Esophagus muscularis mucosa (tissue), 4 donors: ENCODE measurements around the gene CCDC148. TPM values are rescaled to one million over a fixed set of nuclear protein-coding genes. Genes with fewer than 3 reads are reported as not detected.
"Not testable (repeated sequence)": the region's sequence is repeated elsewhere in the genome, so short reads cannot be mapped to it uniquely, and the experiment has no call there.

Experiments used
- DNase-seq: peaks from one replicate; pipeline ENCODE4 v3.0.0-alpha.2; 2017; ENCODE audit errors: extremely low spot score
- H3K27ac ChIP-seq, 4 donors: fragments of 200-600 bp; sonication (generic); replicated peaks in 1 of 4; 1 replicate in 3 of 4; 2 replicates in 1 of 4; pipeline ENCODE4 v1.5.1; 2016 to 2019; ENCODE audit warnings: mild to moderate bottlenecking in 1 of 4
- H3K27me3 ChIP-seq, 4 donors: fragments of 200-600 bp; sonication (generic); one replicate each; pipeline versions ENCODE4 v1.5.1 to v1.6.0; 2016 to 2019
- H3K36me3 ChIP-seq, 4 donors: fragments of 200-600 bp; sonication (generic); one replicate each; pipeline ENCODE4 v1.5.1; 2016 to 2019
- H3K4me1 ChIP-seq, 4 donors: fragments of 200-600 bp; sonication (generic); one replicate each; pipeline ENCODE4 v1.5.1; 2016 to 2019
- H3K4me3 ChIP-seq, 4 donors: fragments of 200-600 bp; sonication (generic); 1 replicate in 2 of 4; 2 replicates in 2 of 4; pipeline ENCODE4 v1.5.1; 2016 to 2019; ENCODE audit warnings: mild to moderate bottlenecking in 4 of 4, moderate library complexity in 1 of 4
- H3K9me3 ChIP-seq, 4 donors: fragments of 200-600 bp; sonication (generic); 1 replicate in 3 of 4; 2 replicates in 1 of 4; pipeline ENCODE4 v1.5.1; 2016 to 2019
- CTCF ChIP-seq, 3 experiments: fragments of 200-600 bp in 2 of 3; fragments of 450-650 bp in 1 of 3; sonication (generic) in 2 of 3; IDR thresholded peaks; one replicate each; pipeline ENCODE4 v1.5.1; 2017 to 2019; ENCODE audit warnings: antibody characterized with exemption in 3 of 3, mild to moderate bottlenecking in 2 of 3, moderate library complexity in 1 of 3
- EP300 ChIP-seq: sonication (generic); formaldehyde crosslinking; IDR thresholded peaks from one replicate; pipeline ENCODE4 v1.6.1; 2017; ENCODE audit warnings: antibody characterized with exemption
- POLR2A ChIP-seq: fragments of 450-650 bp; IDR thresholded peaks from one replicate; pipeline ENCODE4 v1.6.1; 2017; ENCODE audit warnings: antibody characterized with exemption, moderate library complexity, mild to moderate bottlenecking, low read depth
- POLR2AphosphoS5 ChIP-seq, 2 donors: sonication (generic); formaldehyde crosslinking; IDR thresholded peaks; one replicate each; pipeline ENCODE4 v1.6.1; 2017; ENCODE audit warnings: antibody characterized with exemption in 2 of 2
- WGBS: methylation state at CpG from one replicate; pipeline ENCODE4 v1.1.5; 2018; 5-methylcytosine and 5-hydroxymethylcytosine counted together
- intact Hi-C: fragments of 100-400 bp; cut with DNase I; formaldehyde crosslinking; loops from one replicate; pipeline ENCODE4 v1.15.1; 2023
- total RNA-seq, 4 donors: library from RNA; depleted of rRNA; stranded (reverse); fragments of >200 nt; gene quantifications; one replicate each; pipeline versions ENCODE4 v1.1.0 to v1.2.1, GENCODE V29; 2016

Gene CCDC148
- total RNA-seq, 4 donors from 2014 or later: 2.1 to 3.7 (median 2.9) TPM

- Histone ChIP-seq H3K9me3 (no peaks in the 10 kb centered on the region), H3K27me3 (no peaks in the 10 kb centered on the region), H3K27ac (no peak overlapping the region), H3K36me3 (no peaks in the 10 kb centered on the region), H3K4me3 (no peak overlapping the region), H3K4me1 (no peaks in the 10 kb centered on the region)
- intact Hi-C loops: no loop called here
- no peak for DNase-seq
- TF ChIP-seq POLR2A: no peak
- TF ChIP-seq POLR2AphosphoS5 (IDR thresholded peaks at IDR 0.05): no peak
- no peak for TF ChIP-seq CTCF (IDR thresholded peaks at IDR 0.05)
- TF ChIP-seq EP300: no peak
Observed at GRCh38 chr2:158228943-158229508, 227.5 kb downstream of the CCDC148 start.

- intact Hi-C loops, DNase-seq, H3K27me3 ChIP-seq, H3K27ac ChIP-seq, H3K9me3 ChIP-seq, H3K4me3 ChIP-seq, H3K36me3 ChIP-seq, H3K4me1 ChIP-seq: not testable (repeated sequence)
- WGBS: 75% methylated on average over 8 of the region's 8 CpGs
Observed at GRCh38 chr2:158223066-158223465, 233.5 kb downstream of the CCDC148 start.

- WGBS: 82% methylated on average over 3 of the region's 4 CpGs
- Histone ChIP-seq H3K27me3 (no peaks in the 10 kb centered on the region), H3K4me1 (no peaks in the 10 kb centered on the region), H3K27ac (no peak overlapping the region), H3K36me3 (no peaks in the 10 kb centered on the region), H3K4me3 (no peak overlapping the region), H3K9me3 (no peaks in the 10 kb centered on the region)
- intact Hi-C loops: no loop called here
- TF ChIP-seq EP300 (no peak), POLR2A (no peak)
- no peak for DNase-seq
Observed at GRCh38 chr2:158221063-158222020, 235.2 kb downstream of the CCDC148 start.

GRCh38 chr2:158217593-158217992, 239.0 kb downstream of the CCDC148 start:
- no peak overlapping the region for H3K27ac ChIP-seq
- H3K36me3 ChIP-seq: no peaks in the 10 kb centered on the region
- no peaks in the 10 kb centered on the region for H3K4me1 ChIP-seq
- 77% methylated on average over 8 of the region's 8 CpGs for WGBS
- intact Hi-C loops: no loop called here
- TF ChIP-seq POLR2AphosphoS5 (IDR thresholded peaks at IDR 0.05): no peak
- no peak for TF ChIP-seq POLR2A
- TF ChIP-seq EP300: no peak
- TF ChIP-seq CTCF (IDR thresholded peaks at IDR 0.05): no peak
- no peaks in the 10 kb centered on the region for H3K27me3 ChIP-seq
- no peak for DNase-seq
- H3K4me3 ChIP-seq: no peak overlapping the region
- no peaks in the 10 kb centered on the region for H3K9me3 ChIP-seq

- DNase-seq: no peak
- Histone ChIP-seq H3K27ac (no peak overlapping the region), H3K4me3 (no peak overlapping the region), H3K4me1 (no peaks in the 10 kb centered on the region), H3K27me3 (no peaks in the 10 kb centered on the region), H3K9me3 (no peaks in the 10 kb centered on the region), H3K36me3 (no peaks in the 10 kb centered on the region)
- no peak for TF ChIP-seq POLR2AphosphoS5 (IDR thresholded peaks at IDR 0.05)
- TF ChIP-seq EP300: no peak
- no peak for TF ChIP-seq POLR2A
- TF ChIP-seq CTCF (IDR thresholded peaks at IDR 0.05): no peak
- 38% methylated on average over 2 of the region's 2 CpGs for WGBS
- intact Hi-C loops: no loop called here
Observed at GRCh38 chr2:158214431-158214830, 242.1 kb downstream of the CCDC148 start.
